Stimulated activated CD4-positive, alpha-beta T cell treated with anti-CD3 and anti-CD28 coated beads, Interleukin-2, amount 100 ng/mL, for 24 hours (primary cell): Measurements from ENCODE around the gene NTN1.

Source experiments
- DNase-seq, 2 donors: peaks; one replicate each; pipeline ENCODE4 v3.0.0-alpha.2; 2020

The NTN1 gene

GRCh38 chr17:9038380-9038779, 17.1 kb downstream of the NTN1 start:
- no peak for DNase-seq

DNA sequence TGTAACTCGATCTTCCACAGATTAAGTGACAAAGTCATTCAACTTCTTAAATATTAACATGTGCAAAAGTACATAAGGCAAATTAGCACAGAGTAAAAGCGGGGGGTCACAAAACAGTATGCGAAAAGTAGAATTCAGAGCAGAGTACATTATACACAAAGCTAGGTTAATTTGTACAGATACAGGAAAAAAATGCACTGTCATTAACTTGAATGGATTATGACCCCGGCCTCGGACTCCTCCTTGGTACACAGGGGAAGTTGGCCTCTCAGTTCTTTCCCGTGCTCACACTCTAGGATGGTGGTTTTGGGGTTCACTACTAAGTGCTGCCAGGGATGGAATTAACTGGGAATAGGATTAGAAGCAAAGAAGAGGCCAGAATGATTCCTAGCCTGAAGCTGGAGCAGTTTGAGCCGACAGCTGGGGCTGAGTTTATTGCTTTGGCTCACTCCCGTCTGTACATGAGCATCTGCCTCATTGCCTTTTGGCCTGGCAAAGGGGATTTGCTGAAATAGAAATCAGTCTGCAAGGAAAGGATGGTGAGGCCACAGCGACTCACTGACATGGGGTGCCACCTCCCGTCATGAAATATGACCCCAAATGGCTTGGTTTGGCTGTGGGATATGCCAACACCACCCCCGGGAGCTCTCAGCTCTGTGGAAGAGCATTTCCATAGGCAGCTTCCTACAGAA, 23.6 kb downstream of the NTN1 start:
- DNase-seq = no peak

DNA sequence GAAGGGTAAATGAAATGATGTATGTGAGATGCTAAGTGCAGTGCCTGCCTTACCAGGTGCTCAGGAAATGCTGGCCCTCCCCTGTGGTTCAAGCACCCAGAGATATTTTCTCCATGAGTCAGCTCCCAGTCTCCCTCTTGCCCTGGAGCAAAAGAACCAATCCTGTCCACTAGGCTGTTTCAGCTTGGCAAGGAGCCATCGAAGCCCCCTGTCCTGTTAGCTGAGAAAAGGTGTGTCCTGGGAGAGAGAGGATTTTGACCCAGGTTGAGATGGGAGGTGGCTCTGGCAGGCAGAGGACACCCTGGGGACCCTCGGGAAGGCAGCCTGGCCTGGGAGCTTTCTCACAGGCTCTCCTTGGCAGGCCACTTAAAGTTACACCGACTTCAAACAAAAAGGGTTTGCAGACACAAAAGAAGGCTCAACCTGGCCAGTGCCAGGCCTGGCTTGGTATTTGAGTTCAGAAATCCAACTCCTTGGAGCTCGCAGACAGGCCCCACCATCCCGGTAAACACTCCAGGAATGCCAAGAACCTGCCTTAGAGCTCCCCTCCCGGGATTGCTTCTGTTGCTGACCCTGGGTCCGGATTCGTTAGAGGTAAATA, 29.6 kb downstream of the NTN1 start:
- DNase-seq = no peak

DNA sequence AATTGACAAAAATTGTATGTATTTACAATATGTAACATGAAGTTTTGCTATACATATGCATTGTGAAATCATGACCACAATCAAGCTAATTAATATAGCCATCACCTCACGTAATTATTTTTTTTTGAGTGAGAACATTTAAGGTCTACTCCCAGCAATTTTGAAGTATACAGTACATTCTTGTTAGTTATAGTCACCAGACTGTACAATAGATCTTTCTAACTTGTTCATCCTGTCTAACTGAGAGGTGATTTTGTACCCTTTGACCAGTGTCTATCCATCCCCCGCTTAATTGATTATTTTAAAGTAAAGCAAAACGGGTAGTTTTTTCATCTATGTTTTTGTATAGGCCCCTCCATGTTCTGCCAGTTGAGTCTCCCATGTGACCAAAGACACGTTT, 30.3 kb downstream of the NTN1 start:
- DNase-seq = no peak

- no peak for DNase-seq
These were observed 31.6 kb downstream of the NTN1 start for GRCh38 chr17:9052921-9053320.

DNA sequence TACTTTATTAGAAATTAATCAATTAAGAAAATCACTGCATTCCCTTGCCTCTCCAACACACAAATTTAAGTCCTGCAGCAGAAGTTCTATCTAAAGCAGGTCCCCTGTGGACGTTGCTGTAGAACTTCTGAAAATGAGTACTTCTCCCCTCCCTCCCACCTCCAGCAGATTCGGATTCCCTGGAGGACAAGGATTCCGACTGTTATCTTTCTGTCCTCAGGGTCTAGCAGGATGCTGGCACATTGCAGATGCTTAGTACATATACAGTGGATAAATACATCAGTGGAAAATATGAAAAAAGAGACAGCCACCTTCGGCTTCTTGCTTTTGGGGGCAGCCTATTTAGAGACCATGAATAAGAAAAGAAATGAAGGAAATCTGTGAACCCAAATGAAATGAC, 32.1 kb downstream of the NTN1 start:
- DNase-seq = no peak

- no peak for DNase-seq
These were observed 33.0 kb downstream of the NTN1 start for GRCh38 chr17:9054126-9054975.

GRCh38 chr17:9055281-9055680, 34.0 kb downstream of the NTN1 start:
- DNase-seq = no peak

DNA sequence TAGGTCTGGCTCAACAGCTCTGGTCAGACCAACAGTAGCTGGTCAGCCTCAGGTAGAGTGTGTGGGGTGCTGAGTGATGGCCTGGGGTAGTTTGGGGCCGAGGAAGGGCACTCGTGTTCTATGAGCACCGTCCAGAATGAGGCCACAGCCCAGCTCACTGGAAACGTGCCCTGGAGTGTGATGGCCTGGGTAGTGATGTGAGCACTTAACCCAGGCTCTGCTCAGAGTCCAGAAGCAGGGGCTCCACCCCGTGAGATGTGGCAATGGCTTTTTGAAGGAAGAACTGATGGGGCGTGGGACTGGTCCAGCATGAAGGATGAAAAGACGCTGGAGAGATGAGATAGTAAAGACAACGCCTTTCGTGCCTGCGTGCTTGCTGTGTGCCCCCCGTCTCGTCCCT, 35.3 kb downstream of the NTN1 start:
- DNase-seq = no peak

- no peak for DNase-seq
These were observed 36.0 kb downstream of the NTN1 start for GRCh38 chr17:9057310-9057709.

GRCh38 chr17:9062399-9062902, 41.1 kb downstream of the NTN1 start:
- DNase-seq = no peak

DNA sequence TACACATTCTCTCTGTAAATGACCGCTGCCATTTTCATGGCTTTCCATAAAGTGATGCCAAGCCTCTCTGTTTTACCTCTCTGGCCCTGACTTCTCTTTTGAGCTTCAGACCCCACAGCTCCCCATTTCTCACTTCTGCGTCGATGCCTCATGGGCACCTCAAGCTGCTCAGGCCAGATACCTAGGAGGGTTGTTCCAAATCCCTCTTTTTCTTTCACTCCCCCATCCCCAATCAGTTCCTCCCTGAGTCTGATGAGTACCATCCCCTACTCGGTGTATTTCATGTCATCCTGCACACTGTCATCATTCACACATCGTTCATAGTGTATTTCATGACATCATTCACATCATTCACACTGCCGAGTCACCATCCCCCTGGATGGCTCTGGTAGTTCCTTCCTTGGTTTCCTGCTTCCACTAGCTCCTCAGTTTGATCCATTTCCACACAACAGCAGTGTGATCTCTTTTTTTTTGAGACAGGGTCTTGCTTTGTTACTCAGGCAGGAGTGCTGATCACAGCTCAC, 43.1 kb downstream of the NTN1 start:
- DNase-seq = no peak

DNA sequence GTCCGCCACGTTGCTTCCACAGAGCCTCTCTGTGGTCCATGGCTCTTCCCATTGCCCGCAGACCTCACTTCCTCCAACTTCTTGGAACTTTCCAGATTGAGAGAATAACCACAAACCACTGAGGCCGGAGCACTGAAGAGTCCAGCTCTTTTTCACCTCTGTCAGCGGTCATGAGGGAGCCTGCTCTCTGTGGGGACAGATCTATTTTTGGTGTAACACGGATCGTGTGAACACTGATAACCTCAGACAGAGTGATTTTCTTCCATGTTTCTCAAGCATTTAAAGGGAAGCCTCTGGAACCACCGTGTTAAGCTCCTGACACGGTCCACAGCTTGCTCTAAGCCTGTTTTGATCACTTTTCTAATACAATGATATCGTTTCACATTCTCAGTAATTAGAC, 49.7 kb downstream of the NTN1 start:
- DNase-seq = no peak

DNA sequence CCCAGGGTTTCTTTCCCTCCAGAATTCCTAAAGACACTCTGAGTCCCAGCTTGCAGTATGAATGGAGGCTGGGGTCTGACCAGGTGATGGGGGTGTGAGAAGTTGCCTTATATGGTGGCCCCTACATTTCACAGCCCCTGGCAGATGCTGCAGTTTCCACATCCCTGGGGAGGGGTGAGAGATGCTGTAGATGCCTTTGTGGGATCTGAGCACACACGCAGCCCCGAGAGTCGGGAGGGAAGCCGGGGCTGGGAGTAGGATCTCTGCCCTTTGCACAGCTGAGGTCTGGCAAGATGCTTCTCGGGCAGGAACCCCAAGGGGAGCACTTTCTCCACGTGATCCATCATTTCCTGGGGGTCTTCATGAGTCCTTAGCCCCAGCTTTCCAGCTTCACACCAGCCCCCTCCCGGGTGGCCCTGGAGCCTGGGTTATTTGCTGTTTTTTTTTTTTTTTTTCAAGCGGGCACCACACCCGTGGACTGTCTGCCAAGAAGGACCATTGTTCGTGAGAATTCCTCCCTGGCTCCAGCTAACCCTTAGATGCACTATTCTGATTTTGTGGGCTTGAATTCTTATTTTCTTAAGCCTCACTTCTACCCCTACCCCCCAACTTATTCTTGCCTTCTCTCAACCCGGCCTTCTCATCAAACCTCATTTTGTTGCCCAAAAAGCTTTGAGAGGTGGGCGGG, 50.6 kb downstream of the NTN1 start:
- no peak for DNase-seq

GRCh38 chr17:9072696-9073339, 51.5 kb downstream of the NTN1 start:
- DNase-seq = no peak

DNA sequence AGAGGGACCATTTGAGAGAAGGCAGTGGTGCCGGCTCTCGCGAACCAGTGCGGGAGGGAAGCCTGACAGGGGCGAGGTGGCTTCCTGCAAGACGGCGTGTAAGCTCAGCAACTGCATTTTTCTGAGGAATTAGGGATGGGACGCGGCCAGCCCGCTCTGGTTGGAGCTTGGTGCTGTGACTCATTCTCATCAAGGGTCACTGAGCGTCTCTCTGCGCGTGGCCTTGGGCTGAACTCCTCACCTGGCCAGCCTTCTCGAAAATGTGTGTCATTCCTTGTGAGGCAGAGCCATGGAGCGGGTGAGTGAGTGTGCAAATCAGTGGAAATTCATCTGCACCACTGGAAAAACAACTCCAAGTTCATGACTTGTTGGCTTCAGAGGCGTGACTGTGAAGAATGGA, 52.8 kb downstream of the NTN1 start:
- DNase-seq = no peak

DNA sequence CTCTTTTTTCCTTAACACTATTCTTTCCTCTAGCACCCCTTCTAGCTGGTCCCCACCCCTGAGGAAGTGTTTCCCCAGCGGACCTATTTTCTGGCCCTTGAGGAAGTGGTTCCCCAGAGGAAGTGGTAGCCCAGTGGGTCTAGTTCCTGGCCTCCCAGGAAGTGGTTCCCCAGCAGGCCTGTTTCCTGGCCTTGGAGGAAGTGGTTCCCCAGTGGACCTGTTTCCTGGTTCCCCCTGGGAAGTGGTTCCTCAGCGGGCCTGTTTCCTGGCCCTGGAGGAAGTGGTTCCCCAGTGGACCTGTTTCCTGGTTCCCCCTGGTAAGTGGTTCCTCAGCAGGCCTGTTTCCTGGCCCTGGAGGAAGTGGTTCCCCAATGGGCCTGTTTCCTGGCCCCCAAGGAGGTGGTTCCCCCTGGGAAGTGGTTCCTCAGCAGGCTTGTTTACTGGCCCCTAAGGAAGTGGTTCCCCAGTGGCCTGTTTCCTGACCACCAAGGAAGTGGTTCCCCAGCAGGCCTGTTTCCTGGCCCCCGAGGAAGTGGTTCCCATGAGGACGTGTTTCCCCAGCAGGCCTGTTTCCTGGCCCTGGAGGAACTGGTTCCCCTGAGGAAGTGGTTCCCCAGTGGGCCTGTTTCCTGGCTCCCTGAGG, 58.3 kb downstream of the NTN1 start:
- DNase-seq = no peak

DNA sequence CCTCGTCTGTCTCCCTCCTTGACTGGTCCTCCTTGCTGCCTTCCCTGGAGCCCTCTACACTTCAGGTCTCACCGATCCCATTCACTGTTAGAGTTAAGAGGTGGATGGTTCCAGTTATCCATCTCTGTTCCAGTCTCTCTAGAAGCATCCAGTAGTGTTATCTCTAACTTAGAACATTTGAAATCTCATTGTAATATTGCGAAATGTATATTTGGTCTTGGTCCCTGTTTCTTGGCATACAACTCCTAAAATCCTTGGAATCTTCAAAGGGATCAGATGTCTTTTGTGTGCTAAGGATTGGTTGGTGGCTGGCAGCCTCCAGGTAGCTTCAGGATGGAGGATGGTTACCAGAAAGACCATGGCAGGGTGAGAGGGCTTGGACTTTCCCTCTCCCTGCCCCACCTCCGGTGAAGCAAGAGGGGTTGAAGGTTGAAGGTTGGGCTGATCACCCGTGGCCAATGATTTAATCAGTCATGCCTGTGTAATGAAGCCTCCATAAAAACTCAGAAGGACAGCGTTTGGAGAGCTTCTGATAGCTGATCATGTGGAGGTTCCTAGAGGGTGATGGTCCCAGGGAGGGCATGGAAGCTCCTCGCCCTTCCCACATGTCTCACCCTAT, 59.1 kb downstream of the NTN1 start:
- DNase-seq = no peak

DNA sequence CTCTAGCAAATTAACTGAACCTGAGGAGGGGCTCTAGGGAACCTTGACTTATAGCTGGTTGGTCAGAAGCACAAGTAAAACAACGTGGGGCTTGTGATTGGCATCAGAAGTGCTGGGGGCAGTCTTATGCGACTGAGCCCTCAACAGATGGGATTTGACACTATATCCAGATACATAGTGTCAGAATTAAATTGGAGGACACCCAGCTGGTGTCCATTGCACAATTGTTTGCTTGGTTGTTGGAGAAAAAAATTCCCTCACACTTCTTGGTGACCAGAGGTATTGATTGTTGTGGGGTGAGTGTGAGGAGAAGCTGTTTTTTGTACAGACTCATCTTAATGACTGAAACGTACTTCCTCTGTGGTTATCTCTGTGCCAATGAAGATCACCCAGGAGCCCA, 59.7 kb downstream of the NTN1 start:
- no peak for DNase-seq

DNA sequence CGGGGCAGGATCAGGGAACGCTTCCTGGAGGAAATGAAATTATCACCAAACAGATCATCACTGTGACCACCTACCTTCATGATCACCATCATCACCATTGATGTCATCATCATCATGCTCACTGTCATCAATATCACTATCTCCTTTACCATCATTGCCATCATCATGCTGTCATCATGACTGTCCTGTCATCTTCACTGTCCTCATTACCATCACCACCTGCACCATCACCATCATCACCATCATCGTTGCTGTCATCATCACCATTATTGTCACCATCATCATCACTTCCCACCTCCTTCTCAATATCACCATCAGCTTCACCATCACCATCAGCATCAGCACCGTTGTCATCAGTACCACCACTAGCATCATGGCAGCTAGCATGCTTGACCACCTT, 65.3 kb downstream of the NTN1 start:
- no peak for DNase-seq

DNA sequence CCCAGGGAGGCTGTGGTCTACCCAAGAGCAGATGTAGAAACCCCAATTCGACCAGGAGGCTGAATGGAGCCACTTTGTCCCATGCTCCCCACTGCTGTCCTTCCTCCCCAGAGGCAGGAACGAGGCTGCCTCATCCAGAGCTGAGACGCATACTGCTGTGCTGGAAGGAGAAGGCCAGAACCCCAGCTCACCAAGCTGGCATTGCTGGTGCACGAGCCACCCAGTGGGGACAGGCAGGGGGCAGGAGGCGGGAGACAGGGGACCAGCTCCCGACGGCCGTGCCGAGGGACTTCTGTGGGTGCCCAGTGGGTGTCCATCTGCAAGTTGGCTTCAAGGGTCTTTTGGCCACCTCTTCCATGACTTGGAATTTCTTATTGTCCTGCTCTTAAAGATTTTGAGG, 66.6 kb downstream of the NTN1 start:
- DNase-seq = no peak
